T-helper 17 cell (primary cell): Measurements from ENCODE around the gene IGFBP3. TPM values are rescaled to one million over a fixed set of nuclear protein-coding genes. Genes with fewer than 3 reads are reported as not detected.

Source experiments
- ATAC-seq: fragments of 150-1000 bp; cut with Tn5 transposase; 2 replicates; pipeline ENCODE4 v1.10.0; 2021; ENCODE audit warnings: mild to moderate bottlenecking, moderate library complexity
- DNase-seq, 3 donors: peaks; one replicate each; pipeline versions ENCODE4 v3.0.0 to v3.0.0-alpha.2; 2020 to 2021
- H3K9me3 ChIP-seq: one replicate; pipeline ENCODE4 v1.7.0; 2013; ENCODE audit warnings: low read length, mild to moderate bottlenecking; ENCODE audit not compliant: control insufficient read depth, poor library complexity, severe bottlenecking
- H3K27ac Mint-ChIP-seq: one replicate; pipeline ENCODE4 v1.8.0; 2022; ENCODE audit warnings: mild to moderate bottlenecking, moderate library complexity, mixed read lengths
- H3K27me3 Mint-ChIP-seq: one replicate; pipeline ENCODE4 v1.8.0; 2022; ENCODE audit warnings: mixed read lengths
- H3K36me3 Mint-ChIP-seq: one replicate; pipeline ENCODE4 v1.8.0; 2022; ENCODE audit warnings: low read depth, mixed read lengths
- H3K4me1 Mint-ChIP-seq: one replicate; pipeline ENCODE4 v1.8.0; 2022; ENCODE audit warnings: mild to moderate bottlenecking, mixed read lengths
- H3K4me3 Mint-ChIP-seq: one replicate; pipeline ENCODE4 v1.8.0; 2022; ENCODE audit warnings: mild to moderate bottlenecking, moderate library complexity, mixed read lengths
- total RNA-seq, 4 donors: library from RNA in 2 of 4; stranded (reverse) in 2 of 4; gene quantifications; one replicate each; pipeline ENCODE4 v1.2.3 and lab custom pipeline; 2022 to 2026

The IGFBP3 gene
- total RNA-seq, 2 donors from 2014 or later: 7.2 to 19.0 TPM

DNA sequence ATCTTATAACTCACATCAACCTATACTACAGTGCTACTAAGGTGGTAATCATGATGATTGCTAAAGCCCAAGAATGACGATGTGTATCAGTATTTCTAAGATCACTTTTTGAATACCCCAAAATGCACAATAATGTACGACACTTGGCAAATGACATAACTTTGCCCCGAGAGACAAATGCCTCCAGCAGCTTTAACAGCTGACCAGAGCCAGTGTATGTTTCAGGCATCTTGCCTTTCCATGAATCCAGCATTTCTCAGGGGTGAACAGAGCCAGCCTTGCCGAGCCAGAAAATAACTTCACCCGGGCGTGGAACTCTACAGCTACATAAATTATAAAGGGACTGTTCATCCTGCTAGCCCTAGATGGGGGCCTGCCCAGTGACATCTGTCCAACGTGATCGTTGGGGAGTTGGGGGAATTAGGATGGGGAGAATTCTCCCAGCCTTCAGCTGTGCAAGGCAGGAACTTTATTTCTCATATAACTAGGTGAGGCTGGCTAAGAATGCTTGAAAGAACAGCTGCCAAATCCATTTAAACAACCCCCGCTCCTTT, 1.8 kb downstream of the IGFBP3 start:
- H3K4me3 Mint-ChIP-seq: peak overlapping the region; percentile 87
- H3K36me3 Mint-ChIP-seq: no peaks in the 10 kb centered on the region
- DNase-seq: no peak
- peaks cover 57% of the 10 kb centered on the region for H3K27me3 Mint-ChIP-seq
- no peak for ATAC-seq
- no peaks in the 10 kb centered on the region for H3K9me3 ChIP-seq
- H3K27ac Mint-ChIP-seq: no peak overlapping the region
- peaks cover 23% of the 10 kb centered on the region for H3K4me1 Mint-ChIP-seq

DNA sequence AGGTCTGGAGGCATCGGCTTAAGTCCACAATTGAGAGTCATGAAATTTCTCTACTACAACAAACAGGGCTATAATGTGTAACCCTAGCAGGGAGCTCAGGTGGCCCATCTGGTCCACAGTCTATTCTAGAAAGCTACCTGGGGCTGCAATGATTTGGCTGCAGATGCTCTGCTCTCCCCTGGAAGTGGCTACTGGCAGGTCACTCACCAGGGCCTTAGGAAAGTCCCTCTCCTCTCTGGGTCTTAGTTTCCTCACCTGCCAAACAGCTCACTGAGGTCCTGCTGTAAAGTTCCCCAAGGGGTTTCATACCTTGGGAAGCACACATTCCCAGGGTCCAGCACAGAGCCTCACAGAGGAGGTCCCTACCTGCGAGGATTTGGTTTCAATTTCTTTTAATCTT, 2.5 kb downstream of the IGFBP3 start:
- Mint-ChIP-seq H3K27ac (no peak overlapping the region), H3K4me3 (no peak overlapping the region), H3K27me3 (peaks cover 51% of the 10 kb centered on the region), H3K4me1 (peaks cover 23% of the 10 kb centered on the region), H3K36me3 (no peaks in the 10 kb centered on the region)
- no peak for ATAC-seq
- DNase-seq: no peak
- H3K9me3 ChIP-seq: no peaks in the 10 kb centered on the region

DNA sequence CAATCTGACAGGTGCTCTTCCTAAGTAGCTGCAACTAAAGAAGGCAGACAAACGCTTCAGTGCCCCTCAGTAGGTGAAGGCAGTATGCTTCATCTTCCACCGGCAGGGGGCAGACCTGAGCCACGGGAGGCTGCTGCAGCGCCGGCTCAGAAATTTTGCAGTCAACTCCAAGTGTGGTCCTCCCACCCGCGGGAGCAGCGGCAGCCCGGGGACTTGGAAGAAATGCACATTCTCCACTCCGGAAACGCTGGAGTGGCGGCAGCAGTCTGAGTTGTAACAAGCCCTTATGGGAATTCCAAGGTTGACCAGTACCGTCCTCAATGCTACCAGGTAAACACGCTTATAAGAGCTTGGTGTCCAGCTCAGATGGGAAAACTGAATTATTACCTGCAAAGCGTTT, 3.4 kb downstream of the IGFBP3 start:
- DNase-seq (peak; percentile 44 to 70 (median 51)), ATAC-seq (peak; percentile 35)
- H3K9me3 ChIP-seq: no peaks in the 10 kb centered on the region
- Mint-ChIP-seq H3K27ac (no peak overlapping the region), H3K4me3 (peak overlapping the region; percentile 33), H3K36me3 (no peaks in the 10 kb centered on the region), H3K4me1 (peaks cover 16% of the 10 kb centered on the region), H3K27me3 (peaks cover 51% of the 10 kb centered on the region)

DNA sequence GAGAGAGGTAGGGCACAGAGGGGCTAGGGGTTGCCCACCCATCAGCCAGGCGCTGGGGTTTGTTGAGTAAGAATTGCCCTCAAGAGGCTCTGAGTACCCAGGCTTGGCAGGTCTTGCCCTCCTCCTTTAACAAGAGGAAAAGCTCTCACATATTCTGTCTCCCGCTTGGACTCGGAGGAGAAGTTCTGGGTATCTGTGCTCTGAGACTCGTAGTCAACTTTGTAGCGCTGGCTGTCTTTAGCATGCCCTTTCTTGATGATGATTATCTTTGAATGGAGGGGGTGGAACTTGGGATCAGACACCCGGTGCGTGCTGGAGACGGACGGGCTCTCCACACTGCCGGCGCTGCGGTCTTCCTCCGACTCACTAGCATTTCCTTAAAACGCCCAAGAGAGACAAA, 4.0 kb downstream of the IGFBP3 start:
- ATAC-seq (no peak), DNase-seq (no peak)
- Mint-ChIP-seq H3K27me3 (peaks cover 47% of the 10 kb centered on the region), H3K4me1 (peaks cover 10% of the 10 kb centered on the region), H3K27ac (no peak overlapping the region), H3K36me3 (no peaks in the 10 kb centered on the region), H3K4me3 (no peak overlapping the region)
- no peaks in the 10 kb centered on the region for H3K9me3 ChIP-seq

DNA sequence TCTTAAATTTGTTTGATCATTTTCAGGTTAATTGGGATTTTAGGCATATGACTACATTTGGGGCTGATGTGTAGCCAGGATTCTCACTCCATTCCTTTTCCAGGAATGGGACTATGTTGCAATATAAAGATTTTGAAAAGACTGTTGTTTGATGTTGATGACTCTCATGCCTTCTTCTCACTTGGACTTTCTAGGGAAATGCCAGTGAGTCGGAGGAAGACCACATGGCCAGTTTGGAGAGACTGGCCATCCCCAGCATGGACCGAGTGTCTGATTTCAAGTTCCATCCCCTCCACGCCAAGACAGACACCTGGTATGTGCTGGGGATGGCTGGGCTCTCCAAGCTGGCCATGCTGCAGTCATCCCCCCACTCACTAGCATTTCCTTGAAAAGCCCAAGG, 5.5 kb downstream of the IGFBP3 start:
- Mint-ChIP-seq H3K27me3 (peaks cover 44% of the 10 kb centered on the region), H3K4me1 (peaks cover 9% of the 10 kb centered on the region), H3K4me3 (no peak overlapping the region), H3K27ac (no peak overlapping the region), H3K36me3 (no peaks in the 10 kb centered on the region)
- ATAC-seq (no peak), DNase-seq (no peak)
- no peaks in the 10 kb centered on the region for H3K9me3 ChIP-seq

DNA sequence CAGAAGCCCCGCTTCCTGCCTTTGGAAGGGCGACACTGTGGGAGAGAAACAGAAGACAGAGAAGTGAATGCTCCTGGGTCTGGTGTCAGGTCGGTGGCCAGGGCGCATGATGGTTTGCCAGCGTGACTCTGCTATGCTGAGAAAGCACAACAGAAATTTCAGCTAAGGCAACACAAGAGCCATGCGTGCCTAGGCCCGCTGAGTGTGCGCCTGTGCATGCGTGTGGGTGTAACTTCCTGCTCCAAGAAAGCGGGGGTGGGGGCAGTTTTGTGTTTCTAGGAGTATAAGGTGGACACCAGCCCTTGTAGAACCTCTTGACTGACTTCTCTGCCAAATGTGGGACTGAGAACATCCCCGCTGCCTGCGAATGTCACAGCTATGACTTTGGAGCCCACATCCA, 6.2 kb downstream of the IGFBP3 start:
- H3K36me3 Mint-ChIP-seq: no peaks in the 10 kb centered on the region

DNA sequence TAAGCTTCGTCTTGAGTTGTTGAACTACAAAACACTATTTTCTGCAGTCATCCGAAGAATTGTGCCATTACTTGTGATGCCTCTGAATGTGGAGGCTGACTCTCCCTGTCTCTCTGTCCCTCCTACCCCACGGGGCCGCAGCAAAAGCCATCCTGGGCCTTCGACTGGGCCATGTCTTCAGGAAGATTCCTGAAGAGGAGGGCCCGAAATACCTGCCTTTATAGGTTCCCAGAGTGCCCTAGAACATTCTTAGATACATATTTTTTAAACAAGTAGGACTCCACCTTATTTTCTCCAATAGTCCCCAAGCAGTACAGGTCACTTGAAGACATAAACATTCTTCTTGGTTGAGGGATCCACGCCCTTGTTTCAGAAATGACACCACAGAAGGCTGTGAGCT, 8.1 kb downstream of the IGFBP3 start:
- H3K9me3 ChIP-seq: no peaks in the 10 kb centered on the region
- Mint-ChIP-seq H3K27me3 (peaks cover 30% of the 10 kb centered on the region), H3K36me3 (no peaks in the 10 kb centered on the region), H3K27ac (no peak overlapping the region), H3K4me3 (no peak overlapping the region), H3K4me1 (peaks cover 5% of the 10 kb centered on the region)
- no peak for ATAC-seq
- no peak for DNase-seq

More for the DNA sequence above, 6.2 kb downstream of the IGFBP3 start:
- no peak for DNase-seq
- no peaks in the 10 kb centered on the region for H3K9me3 ChIP-seq
- peaks cover 5% of the 10 kb centered on the region for H3K4me1 Mint-ChIP-seq
- ATAC-seq: no peak
- no peak overlapping the region for H3K4me3 Mint-ChIP-seq
- no peak overlapping the region for H3K27ac Mint-ChIP-seq
- H3K27me3 Mint-ChIP-seq: peaks cover 38% of the 10 kb centered on the region

DNA sequence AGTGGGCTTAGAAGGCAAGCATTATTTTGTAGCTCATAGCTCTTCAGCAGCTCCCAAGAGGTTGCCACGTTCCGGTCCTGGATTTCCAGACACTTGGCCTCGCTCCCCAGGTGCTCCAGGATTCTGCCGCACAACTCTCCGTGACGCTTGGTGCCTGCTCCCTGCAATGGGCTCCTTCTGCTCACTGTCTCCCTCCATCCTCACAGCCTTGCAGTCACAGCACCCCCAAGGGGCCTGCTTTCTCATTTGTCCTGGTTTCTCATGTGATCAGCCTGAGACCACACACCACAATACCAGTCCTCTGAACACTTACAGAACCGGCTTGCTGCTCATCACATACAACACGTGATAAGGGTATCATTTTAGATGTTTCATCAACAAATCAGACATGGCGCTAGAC, 9.8 kb downstream of the IGFBP3 start:
- ATAC-seq (no peak), DNase-seq (no peak)
- no peak overlapping the region for H3K27ac Mint-ChIP-seq
- H3K4me3 Mint-ChIP-seq: no peak overlapping the region
- H3K27me3 Mint-ChIP-seq: peaks cover 21% of the 10 kb centered on the region
- H3K4me1 Mint-ChIP-seq: no peaks in the 10 kb centered on the region
- no peaks in the 10 kb centered on the region for H3K36me3 Mint-ChIP-seq
- H3K9me3 ChIP-seq: no peaks in the 10 kb centered on the region

DNA sequence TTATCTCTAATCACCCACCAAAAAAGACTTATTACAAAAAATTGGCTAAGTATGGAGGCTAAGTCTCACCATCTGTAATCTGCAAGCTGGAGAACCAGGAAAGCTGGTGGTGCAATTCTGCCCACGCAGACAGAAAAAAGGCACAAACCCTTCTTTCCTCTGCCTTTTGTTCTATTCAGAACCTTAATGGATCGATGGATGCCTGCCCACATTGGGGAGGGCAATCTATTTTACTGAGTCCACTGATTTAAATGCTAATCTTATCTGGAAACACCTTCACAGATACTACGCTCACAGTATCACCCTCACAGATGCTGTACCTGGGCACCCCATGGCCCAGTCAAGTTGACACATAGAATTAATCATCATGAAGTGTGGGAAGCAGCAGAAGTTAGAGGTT, 10.2 kb downstream of the IGFBP3 start:
- no peaks in the 10 kb centered on the region for H3K36me3 Mint-ChIP-seq
- peaks cover 17% of the 10 kb centered on the region for H3K27me3 Mint-ChIP-seq
- H3K4me1 Mint-ChIP-seq: no peaks in the 10 kb centered on the region

DNA sequence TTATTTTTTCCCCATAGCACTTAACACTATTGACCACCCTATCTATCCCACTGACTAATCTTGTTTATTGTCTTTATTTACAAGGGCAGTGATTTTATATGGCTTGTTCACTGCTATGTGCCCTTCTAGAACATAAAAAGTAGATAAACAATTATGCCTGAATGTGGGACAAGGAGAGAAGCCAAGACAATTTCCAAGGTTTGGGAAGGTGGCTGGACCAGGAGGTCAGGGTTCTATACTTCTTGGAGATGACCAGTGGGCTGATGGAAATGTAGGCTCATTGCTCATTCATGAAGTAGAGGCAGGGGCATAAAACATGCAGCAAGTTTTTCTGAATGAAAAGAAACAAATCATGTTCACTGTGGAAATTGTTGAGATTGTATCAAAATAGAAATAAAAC, 11.5 kb downstream of the IGFBP3 start:
- no peak overlapping the region for H3K4me3 Mint-ChIP-seq
- H3K36me3 Mint-ChIP-seq: no peaks in the 10 kb centered on the region
- H3K27me3 Mint-ChIP-seq: peaks cover 11% of the 10 kb centered on the region
- H3K9me3 ChIP-seq: no peaks in the 10 kb centered on the region
- DNase-seq (no peak), ATAC-seq (no peak)
- no peaks in the 10 kb centered on the region for H3K4me1 Mint-ChIP-seq
- no peak overlapping the region for H3K27ac Mint-ChIP-seq

More for the DNA sequence above, 10.2 kb downstream of the IGFBP3 start:
- H3K9me3 ChIP-seq: no peaks in the 10 kb centered on the region
- Mint-ChIP-seq H3K4me3 (no peak overlapping the region), H3K27ac (no peak overlapping the region)
- ATAC-seq (no peak), DNase-seq (no peak)

DNA sequence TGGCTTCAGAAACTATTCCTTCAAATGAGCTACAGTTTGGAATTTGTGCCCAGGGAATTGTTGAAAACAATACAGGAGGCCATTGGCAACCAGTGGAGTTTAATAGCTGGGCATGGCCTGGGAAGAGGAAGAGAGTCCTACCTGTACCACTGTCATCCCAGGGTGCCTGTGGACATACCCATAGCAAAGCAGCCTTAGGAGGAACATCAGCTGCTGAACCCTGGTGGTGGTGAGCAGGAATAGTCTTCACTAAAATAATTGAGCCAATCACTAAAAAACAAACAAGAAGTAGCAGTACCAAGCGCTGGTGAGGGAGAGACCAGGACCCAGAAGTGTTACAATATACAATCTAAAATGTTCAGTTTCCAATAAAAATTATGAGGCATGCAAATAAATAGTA, 18.3 kb downstream of the IGFBP3 start:
- Mint-ChIP-seq H3K4me3 (no peak overlapping the region), H3K36me3 (peaks cover 2% of the 10 kb centered on the region), H3K27ac (no peak overlapping the region)

DNA sequence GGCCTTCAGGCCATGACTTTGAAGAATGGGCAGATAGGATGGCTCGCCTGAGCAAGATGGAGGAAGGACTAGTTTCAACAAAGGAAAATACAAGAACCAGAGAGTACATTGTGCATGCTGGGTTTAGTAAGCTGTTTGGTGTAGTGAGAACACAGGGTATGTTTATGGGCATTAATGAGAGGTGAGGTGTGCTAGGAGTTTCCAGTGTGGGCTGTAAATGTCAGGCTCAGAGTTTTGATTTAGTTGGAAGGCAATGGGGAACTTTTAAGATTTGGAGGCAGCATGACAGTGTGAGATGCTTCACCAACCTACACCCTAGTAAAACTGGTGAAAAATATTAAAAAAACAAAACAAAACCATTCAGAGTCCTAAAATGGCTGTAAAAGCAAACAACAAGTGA, 19.5 kb downstream of the IGFBP3 start:
- DNase-seq (no peak), ATAC-seq (no peak)
- Mint-ChIP-seq H3K4me3 (no peak overlapping the region), H3K36me3 (peaks cover 2% of the 10 kb centered on the region), H3K4me1 (no peaks in the 10 kb centered on the region), H3K27ac (no peak overlapping the region), H3K27me3 (peaks cover 12% of the 10 kb centered on the region)
- H3K9me3 ChIP-seq: no peaks in the 10 kb centered on the region

More for the DNA sequence above, 18.3 kb downstream of the IGFBP3 start:
- ATAC-seq: no peak
- no peaks in the 10 kb centered on the region for H3K4me1 Mint-ChIP-seq
- no peaks in the 10 kb centered on the region for H3K9me3 ChIP-seq
- DNase-seq: no peak
- H3K27me3 Mint-ChIP-seq: peaks cover 9% of the 10 kb centered on the region

DNA sequence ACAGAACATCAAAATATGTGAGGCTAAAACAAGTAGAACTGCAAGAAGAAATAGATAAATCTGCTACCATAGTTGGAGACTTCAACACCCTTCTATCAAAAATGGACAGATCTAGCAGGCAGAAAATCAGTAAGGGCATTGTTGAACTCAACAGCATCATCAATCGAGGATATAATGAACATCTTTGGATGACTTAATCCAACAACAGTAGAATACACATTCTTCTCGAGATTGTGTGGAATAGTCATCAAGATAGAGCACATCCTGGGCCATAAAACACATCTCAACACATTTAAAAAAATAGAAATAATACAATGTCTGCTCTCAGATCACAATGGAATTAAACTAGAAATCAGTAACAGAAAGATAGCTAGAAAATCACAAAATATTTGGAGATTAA, 22.9 kb downstream of the IGFBP3 start:
- peaks cover 8% of the 10 kb centered on the region for H3K36me3 Mint-ChIP-seq
- no peaks in the 10 kb centered on the region for H3K9me3 ChIP-seq
- DNase-seq: no peak

DNA sequence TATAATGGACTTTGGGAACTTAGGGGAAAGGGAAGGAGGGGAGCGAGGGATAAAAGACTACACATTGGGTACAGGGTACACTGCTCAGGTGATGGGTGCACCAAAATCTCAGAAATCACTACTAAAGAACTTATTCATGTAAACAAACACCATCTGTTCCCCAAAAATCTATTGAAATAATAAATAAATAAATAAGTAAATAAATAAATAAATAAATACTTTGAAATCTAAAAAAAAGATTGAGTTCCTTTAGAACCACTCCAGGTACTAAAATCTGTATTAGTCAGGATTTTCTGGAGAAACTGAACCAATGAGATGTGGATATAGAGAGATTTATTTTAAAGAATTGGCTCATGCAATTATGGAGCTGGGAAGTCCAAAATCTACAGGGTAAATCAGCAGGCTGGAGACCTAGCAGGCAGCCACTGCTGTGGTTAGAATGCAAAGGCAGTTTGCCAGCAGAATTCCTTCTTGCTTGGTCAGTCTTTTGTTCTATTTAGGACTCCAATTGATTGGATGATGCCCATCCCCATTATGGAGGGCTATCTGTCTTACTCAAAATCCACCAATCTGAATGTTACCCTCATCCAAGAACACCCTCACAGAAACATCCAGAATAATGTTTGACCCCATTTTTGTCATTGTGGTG, 23.9 kb downstream of the IGFBP3 start:
- ATAC-seq (no peak), DNase-seq (no peak)
- H3K27me3 Mint-ChIP-seq: peaks cover 52% of the 10 kb centered on the region

More for the DNA sequence above, 22.9 kb downstream of the IGFBP3 start:
- H3K27ac Mint-ChIP-seq: no peak overlapping the region
- no peak for ATAC-seq
- peaks cover 46% of the 10 kb centered on the region for H3K27me3 Mint-ChIP-seq
- peaks cover 8% of the 10 kb centered on the region for H3K4me1 Mint-ChIP-seq
- no peak overlapping the region for H3K4me3 Mint-ChIP-seq

More for the DNA sequence above, 23.9 kb downstream of the IGFBP3 start:
- no peaks in the 10 kb centered on the region for H3K9me3 ChIP-seq
- Mint-ChIP-seq H3K4me3 (no peak overlapping the region), H3K4me1 (peaks cover 8% of the 10 kb centered on the region), H3K36me3 (peaks cover 6% of the 10 kb centered on the region), H3K27ac (no peak overlapping the region)
